Osteocyte (in vitro differentiated cells): ENCODE measurements around the gene HEXIM1. TPM values are rescaled to one million over a fixed set of nuclear protein-coding genes. Genes with fewer than 3 reads are reported as not detected.
"Not testable (repeated sequence)": the region's sequence is repeated elsewhere in the genome, so short reads cannot be mapped to it uniquely, and the experiment has no call there.

Experiments
- DNase-seq: peaks from one replicate; pipeline ENCODE4 v3.0.0; 2021; ENCODE audit warnings: mixed read lengths; ENCODE audit not compliant: unreplicated experiment; ENCODE audit errors: extremely low spot score
- H3K27ac Mint-ChIP-seq: one replicate; pipeline ENCODE4 v1.8.0; 2021; ENCODE audit warnings: mild to moderate bottlenecking, mixed read lengths; ENCODE audit not compliant: unreplicated experiment
- H3K27me3 Mint-ChIP-seq: one replicate; pipeline ENCODE4 v1.8.0; 2021; ENCODE audit warnings: mixed read lengths; ENCODE audit not compliant: unreplicated experiment
- H3K36me3 Mint-ChIP-seq: one replicate; pipeline ENCODE4 v1.8.0; 2021; ENCODE audit warnings: mixed read lengths; ENCODE audit not compliant: unreplicated experiment
- H3K4me1 Mint-ChIP-seq: one replicate; pipeline ENCODE4 v1.8.0; 2021; ENCODE audit warnings: mixed read lengths; ENCODE audit not compliant: unreplicated experiment
- H3K4me3 Mint-ChIP-seq: one replicate; pipeline ENCODE4 v1.8.0; 2021; ENCODE audit warnings: mild to moderate bottlenecking, moderate library complexity, mixed read lengths; ENCODE audit not compliant: unreplicated experiment
- H3K9me3 Mint-ChIP-seq: one replicate; pipeline ENCODE4 v1.8.0; 2021; ENCODE audit warnings: mixed read lengths; ENCODE audit not compliant: unreplicated experiment
- total RNA-seq: library from RNA; stranded (reverse); gene quantifications from 2 replicates; pipeline ENCODE4 v1.2.1, GENCODE V29; 2021
- TF ChIP-seq, protein P1 (sequence below): fragments of 200-600 bp; sonication (generic); IDR thresholded peaks from 2 replicates; pipeline ENCODE4 v1.5.0; 2021; ENCODE audit warnings: antibody characterized with exemption, mild to moderate bottlenecking, moderate library complexity

Gene HEXIM1
- total RNA-seq, 1 donor from 2014 or later: 44.5 TPM

DNA sequence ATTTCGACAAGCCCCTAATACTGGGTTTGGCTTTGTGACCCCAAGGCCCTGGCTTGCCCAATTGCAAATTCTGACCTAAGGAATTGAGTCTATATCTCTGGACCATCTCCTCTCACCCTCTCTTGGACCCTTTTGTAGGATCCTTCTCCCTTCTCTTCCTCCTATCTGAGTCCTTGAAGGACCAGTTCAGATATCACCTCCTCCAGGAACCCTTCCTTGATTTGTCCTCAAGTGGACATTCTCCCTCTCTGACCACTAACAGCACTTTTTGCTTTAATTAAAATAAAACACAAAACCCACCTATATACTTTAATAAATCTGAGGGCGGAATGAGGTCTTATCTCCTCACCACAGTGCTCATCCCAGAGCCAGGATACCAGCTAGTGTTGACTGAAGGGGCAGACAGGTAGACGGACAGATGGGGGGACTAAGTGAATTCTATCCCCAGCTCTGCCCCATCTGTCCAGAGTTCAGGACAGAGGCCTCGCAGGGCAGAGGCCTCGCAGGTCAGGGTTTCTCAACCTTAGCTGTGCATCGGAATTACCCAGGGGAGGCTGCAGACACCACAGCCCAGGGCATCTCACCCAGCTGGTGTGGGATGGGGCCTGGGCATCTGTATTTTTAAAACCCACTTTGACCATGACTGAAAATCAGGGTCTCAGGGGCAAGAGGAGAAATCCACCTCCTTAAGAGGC lies 25.1 kb upstream of the HEXIM1 start:
- Mint-ChIP-seq H3K4me3 (no peak overlapping the region), H3K9me3 (no peaks in the 10 kb centered on the region), H3K27me3 (no peaks in the 10 kb centered on the region), H3K36me3 (peaks cover 5% of the 10 kb centered on the region), H3K4me1 (peaks cover 59% of the 10 kb centered on the region), H3K27ac (peak overlapping the region; percentile 76)
- no peak for DNase-seq
- TF ChIP-seq, protein P1, sequence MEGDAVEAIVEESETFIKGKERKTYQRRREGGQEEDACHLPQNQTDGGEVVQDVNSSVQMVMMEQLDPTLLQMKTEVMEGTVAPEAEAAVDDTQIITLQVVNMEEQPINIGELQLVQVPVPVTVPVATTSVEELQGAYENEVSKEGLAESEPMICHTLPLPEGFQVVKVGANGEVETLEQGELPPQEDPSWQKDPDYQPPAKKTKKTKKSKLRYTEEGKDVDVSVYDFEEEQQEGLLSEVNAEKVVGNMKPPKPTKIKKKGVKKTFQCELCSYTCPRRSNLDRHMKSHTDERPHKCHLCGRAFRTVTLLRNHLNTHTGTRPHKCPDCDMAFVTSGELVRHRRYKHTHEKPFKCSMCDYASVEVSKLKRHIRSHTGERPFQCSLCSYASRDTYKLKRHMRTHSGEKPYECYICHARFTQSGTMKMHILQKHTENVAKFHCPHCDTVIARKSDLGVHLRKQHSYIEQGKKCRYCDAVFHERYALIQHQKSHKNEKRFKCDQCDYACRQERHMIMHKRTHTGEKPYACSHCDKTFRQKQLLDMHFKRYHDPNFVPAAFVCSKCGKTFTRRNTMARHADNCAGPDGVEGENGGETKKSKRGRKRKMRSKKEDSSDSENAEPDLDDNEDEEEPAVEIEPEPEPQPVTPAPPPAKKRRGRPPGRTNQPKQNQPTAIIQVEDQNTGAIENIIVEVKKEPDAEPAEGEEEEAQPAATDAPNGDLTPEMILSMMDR: no peak

DNA sequence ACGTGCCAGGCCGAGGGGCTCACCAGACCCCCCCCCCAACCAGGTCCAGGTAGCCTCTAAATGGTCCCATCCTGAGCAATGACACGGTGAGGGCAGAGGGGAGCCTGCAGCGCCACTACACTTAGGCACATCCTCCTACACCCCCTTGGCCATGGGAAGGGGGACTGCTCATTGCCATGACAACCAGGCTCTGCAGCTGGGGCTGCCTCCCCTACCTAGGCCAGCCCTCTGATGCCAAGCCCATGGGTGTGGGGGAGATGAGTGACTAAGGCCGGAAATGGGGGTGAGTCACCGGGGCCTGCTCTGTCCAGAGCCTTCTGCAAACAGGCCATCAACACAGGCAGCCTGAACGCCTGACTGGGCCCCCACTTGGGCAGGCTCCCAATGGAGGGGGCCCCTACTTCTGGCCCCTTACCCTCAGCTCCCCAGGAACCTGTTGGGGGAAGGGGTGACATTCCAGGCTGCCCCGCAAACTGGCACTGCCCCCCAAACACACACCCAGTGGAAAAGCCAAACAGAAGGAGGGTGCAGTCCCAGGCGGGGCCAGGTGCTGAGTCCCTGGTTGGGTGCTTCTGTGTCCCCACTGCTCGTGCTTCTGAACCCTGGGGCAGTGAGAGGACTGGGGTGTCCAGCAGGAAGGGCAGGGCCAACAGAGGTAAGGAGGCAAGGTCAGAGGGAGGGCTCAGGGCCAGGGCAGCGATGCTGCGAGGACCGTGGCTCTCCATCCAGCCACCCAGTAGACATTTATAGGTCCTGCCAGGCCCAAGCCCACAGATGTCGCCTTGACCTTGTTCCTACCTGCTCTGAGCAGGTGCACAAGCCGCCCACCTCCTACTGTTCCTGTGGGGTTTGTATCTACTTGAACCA lies 24.1 kb upstream of the HEXIM1 start:
- DNase-seq: no peak
- Mint-ChIP-seq H3K36me3 (no peaks in the 10 kb centered on the region), H3K27me3 (no peaks in the 10 kb centered on the region), H3K4me1 (peaks cover 67% of the 10 kb centered on the region), H3K4me3 (no peak overlapping the region), H3K27ac (peak overlapping the region; percentile 76), H3K9me3 (no peaks in the 10 kb centered on the region)
- TF ChIP-seq, protein P1: no peak

DNA sequence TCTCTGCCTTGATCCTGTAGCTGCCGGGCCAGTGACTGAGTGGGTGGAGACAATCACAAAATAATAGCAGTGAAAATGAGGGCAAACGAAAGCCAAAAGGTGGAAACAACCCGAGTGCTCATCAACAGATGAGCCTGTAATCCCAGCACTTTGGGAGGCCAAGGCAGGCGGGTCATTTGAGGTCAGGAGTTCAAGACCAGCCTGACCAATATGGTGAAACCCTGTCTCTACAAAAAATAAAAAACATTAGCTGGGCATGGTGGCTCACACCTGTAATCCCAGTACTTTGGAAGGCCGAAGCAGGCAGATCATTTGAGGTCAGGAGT lies 23.5 kb upstream of the HEXIM1 start:
- peaks cover 72% of the 10 kb centered on the region for H3K4me1 Mint-ChIP-seq
- not testable (repeated sequence) for H3K4me3 Mint-ChIP-seq, H3K36me3 Mint-ChIP-seq

DNA sequence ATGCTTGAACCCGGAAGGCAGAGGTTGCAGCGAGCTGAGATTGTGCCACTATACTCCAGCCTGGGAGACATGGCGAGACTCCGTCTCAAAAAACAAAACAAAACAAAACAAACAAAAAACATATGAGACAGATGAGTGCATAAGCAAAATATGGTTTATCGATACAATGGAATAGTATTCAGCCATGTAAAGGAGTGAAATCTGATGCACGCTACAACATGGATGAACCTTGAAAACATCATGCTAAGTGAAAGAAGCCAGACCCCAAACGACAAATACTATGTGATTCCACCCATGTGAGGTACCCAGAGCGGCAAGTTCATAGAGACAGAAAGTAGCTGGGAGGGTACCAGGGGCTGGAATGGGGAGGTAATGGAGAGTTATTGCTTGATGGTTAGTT lies 22.8 kb upstream of the HEXIM1 start:
- H3K9me3 Mint-ChIP-seq: no peaks in the 10 kb centered on the region
- H3K36me3 Mint-ChIP-seq: no peaks in the 10 kb centered on the region
- DNase-seq: no peak
- peak overlapping the region; percentile 34 for H3K27ac Mint-ChIP-seq
- peaks cover 72% of the 10 kb centered on the region for H3K4me1 Mint-ChIP-seq
- H3K27me3 Mint-ChIP-seq: no peaks in the 10 kb centered on the region
- TF ChIP-seq, protein P1: no peak
- no peak overlapping the region for H3K4me3 Mint-ChIP-seq

More for the DNA sequence above, 23.5 kb upstream of the HEXIM1 start:
- not testable (repeated sequence) for H3K27me3 Mint-ChIP-seq, H3K9me3 Mint-ChIP-seq, DNase-seq
- H3K27ac Mint-ChIP-seq: peak overlapping the region; percentile 76

DNA sequence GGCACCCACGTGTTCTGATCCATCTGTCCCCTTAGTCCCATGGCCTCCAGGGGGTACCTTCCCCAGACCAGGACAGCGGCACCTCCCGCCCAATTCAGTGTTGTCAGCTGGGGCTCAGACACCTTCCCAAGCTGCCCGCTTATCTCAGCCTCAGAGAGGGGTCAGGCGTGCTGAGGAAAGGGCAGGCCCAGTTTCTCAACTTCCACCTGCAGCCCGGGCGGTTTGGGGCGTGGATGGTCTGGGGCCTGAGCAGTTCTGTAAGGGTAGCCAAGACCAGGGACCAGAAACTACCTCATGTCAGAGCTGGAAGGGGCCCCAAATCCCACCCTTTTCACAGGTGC lies 21.1 kb upstream of the HEXIM1 start:
- peak overlapping the region; percentile 22 for H3K4me3 Mint-ChIP-seq
- TF ChIP-seq, protein P1: no peak
- peaks cover 76% of the 10 kb centered on the region for H3K4me1 Mint-ChIP-seq
- peak overlapping the region; percentile 95 for H3K27ac Mint-ChIP-seq
- no peaks in the 10 kb centered on the region for H3K27me3 Mint-ChIP-seq
- H3K9me3 Mint-ChIP-seq: no peaks in the 10 kb centered on the region
- no peaks in the 10 kb centered on the region for H3K36me3 Mint-ChIP-seq
- no peak for DNase-seq
